Measurements from ENCODE around the gene FAM89B.

The FAM89B gene

GRCh38 chr11:65538915-65539743 lies 33.2 kb upstream of the FAM89B start:
- no peak for DNase-seq (ENCODE audit: low read depth)

GRCh38 chr11:65539744-65540289 lies 32.5 kb upstream of the FAM89B start:
- DNase-seq (ENCODE audit: low read depth), result no peak

- DNase-seq (ENCODE audit: low read depth), result peak; percentile 91
Measured at GRCh38 chr11:65540290-65541092, 31.8 kb upstream of the FAM89B start.

GRCh38 chr11:65541093-65541982 lies 31.0 kb upstream of the FAM89B start:
- DNase-seq (ENCODE audit: low read depth), result no peak

- DNase-seq (ENCODE audit: low read depth), result no peak
Measured at GRCh38 chr11:65542738-65543390, 29.5 kb upstream of the FAM89B start.

- DNase-seq (ENCODE audit: low read depth), result no peak
Measured at GRCh38 chr11:65545853-65546216, 26.5 kb upstream of the FAM89B start.

- peak; percentile 99 for DNase-seq (ENCODE audit: low read depth)
Measured at GRCh38 chr11:65546217-65546958, 25.9 kb upstream of the FAM89B start.

- no peak for DNase-seq (ENCODE audit: low read depth)
Measured at GRCh38 chr11:65547446-65548125, 24.8 kb upstream of the FAM89B start.

GRCh38 chr11:65548395-65548794 lies 23.9 kb upstream of the FAM89B start:
- no peak for DNase-seq (ENCODE audit: low read depth)

- no peak for DNase-seq (ENCODE audit: low read depth)
Measured at GRCh38 chr11:65549096-65549495, 23.2 kb upstream of the FAM89B start.

- DNase-seq (ENCODE audit: low read depth), result no peak
Measured at GRCh38 chr11:65551572-65552387, 20.6 kb upstream of the FAM89B start.

GRCh38 chr11:65552388-65552951 lies 19.9 kb upstream of the FAM89B start:
- no peak for DNase-seq (ENCODE audit: low read depth)

GRCh38 chr11:65553301-65554001 lies 18.9 kb upstream of the FAM89B start:
- no peak for DNase-seq (ENCODE audit: low read depth)

GRCh38 chr11:65554057-65554818 lies 18.1 kb upstream of the FAM89B start:
- no peak for DNase-seq (ENCODE audit: low read depth)

- DNase-seq (ENCODE audit: low read depth), result no peak
Measured at GRCh38 chr11:65554842-65555430, 17.4 kb upstream of the FAM89B start.

- no peak for DNase-seq (ENCODE audit: low read depth)
Measured at GRCh38 chr11:65555693-65556231, 16.6 kb upstream of the FAM89B start.

All from activated T-cell treated with anti-CD3 and anti-CD28 coated beads for 48 hours (primary cell).